Gastrocnemius medialis (tissue), 4 donors: ENCODE measurements around the gene SST.

ENCODE experiments used
- POLR2A ChIP-seq, 2 donors: fragments of 450-650 bp; IDR thresholded peaks; one replicate each; pipeline ENCODE4 v1.6.1; 2017; ENCODE audit warnings: antibody characterized with exemption in 2 of 2, mild to moderate bottlenecking in 2 of 2, moderate library complexity in 2 of 2
- TF ChIP-seq, protein P1 (sequence below), 5 experiments: fragments of 450-650 bp in 3 of 5; fragments of 200-600 bp in 2 of 5; sonication (generic) in 2 of 5; IDR thresholded peaks in 4 of 5; conservative IDR thresholded peaks in 1 of 5; 1 replicate in 4 of 5; 2 replicates in 1 of 5; pipeline ENCODE4 v1.5.1; 2016 to 2019; ENCODE audit warnings: antibody characterized with exemption in 5 of 5, mild to moderate bottlenecking in 3 of 5, moderate library complexity in 3 of 5

DNA sequence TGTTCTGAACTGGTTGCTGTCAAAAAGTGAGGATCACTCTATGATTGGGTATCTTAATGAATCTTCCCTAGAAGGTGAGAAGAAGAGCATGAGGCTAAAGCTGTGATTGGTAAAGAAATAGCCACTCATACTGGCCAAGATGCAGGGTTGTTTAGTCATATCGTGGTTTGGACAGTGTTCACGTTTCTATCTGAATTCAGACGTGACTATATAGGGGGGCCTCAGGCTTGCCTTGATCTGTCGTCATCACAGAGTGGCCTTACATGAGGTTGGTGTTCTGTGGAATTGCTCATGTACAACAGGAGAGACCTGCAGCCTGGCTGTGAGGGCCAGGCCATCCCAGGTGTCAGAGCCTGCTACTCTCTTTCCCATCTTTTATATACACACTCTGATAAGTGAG is 19.8 kb upstream of the SST start:
- no peak for TF ChIP-seq POLR2A (IDR thresholded peaks at IDR 0.05)
- TF ChIP-seq, protein P1, sequence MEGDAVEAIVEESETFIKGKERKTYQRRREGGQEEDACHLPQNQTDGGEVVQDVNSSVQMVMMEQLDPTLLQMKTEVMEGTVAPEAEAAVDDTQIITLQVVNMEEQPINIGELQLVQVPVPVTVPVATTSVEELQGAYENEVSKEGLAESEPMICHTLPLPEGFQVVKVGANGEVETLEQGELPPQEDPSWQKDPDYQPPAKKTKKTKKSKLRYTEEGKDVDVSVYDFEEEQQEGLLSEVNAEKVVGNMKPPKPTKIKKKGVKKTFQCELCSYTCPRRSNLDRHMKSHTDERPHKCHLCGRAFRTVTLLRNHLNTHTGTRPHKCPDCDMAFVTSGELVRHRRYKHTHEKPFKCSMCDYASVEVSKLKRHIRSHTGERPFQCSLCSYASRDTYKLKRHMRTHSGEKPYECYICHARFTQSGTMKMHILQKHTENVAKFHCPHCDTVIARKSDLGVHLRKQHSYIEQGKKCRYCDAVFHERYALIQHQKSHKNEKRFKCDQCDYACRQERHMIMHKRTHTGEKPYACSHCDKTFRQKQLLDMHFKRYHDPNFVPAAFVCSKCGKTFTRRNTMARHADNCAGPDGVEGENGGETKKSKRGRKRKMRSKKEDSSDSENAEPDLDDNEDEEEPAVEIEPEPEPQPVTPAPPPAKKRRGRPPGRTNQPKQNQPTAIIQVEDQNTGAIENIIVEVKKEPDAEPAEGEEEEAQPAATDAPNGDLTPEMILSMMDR (IDR thresholded peaks at IDR 0.05 in 4 of 5, conservative IDR thresholded peaks at IDR 0.05 in 1 of 5), result no peak
